ENCODE results near the gene CMSS1.

CMSS1 gene

DNA sequence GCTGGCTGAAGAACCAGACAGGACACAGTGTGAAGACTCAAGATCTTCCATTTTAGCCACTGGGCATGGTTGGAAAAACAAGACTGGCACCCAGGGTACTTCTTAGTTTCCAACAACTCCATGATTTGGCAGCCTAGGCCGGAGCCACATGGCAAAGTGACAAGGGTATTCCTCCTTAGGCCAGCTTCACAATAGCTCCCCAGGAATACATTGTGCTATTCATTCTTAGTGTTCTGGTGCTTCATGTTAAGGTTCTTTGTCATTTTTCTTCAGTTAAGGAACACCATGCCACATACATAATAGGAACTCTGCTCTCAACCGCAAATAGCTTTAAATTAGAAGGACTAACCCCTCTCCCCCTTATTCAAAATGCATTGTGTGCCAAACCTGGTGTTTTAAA, 304.7 kb downstream of the CMSS1 start:
- DNase-seq: no peak

- no peak for DNase-seq
These were observed 305.4 kb downstream of the CMSS1 start for GRCh38 chr3:100123112-100123511.

DNA sequence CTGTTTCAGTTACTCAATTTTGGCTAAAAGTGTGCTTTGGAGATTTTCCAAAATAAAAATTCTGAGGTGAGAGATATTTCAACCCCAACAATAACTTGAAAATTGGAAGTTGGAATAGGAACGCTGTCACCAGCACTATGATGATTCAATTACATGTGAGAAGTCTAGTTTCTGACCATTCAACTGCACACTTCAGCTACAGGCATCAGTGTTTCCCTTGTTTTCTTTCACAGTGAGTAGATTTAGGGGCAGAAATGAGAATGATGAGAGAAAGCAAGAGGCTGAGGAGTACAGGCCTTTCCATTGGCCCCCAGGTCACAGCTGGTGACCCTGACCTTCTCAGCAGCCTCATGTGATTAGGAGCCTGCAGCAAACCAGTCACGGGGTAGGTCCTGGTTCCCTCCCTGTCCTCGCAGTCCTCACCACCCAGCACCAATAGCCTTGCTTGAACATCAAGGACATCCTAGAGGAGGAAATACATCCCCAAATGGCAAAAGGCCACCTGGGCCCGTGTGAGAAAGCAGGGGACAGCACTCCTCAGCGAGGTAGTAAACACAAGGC, 306.6 kb downstream of the CMSS1 start:
- no peak for DNase-seq

- DNase-seq: no peak
These were observed 307.7 kb downstream of the CMSS1 start for GRCh38 chr3:100125161-100125938.

- DNase-seq: no peak
These were observed 310.1 kb downstream of the CMSS1 start for GRCh38 chr3:100127792-100128191.

DNA sequence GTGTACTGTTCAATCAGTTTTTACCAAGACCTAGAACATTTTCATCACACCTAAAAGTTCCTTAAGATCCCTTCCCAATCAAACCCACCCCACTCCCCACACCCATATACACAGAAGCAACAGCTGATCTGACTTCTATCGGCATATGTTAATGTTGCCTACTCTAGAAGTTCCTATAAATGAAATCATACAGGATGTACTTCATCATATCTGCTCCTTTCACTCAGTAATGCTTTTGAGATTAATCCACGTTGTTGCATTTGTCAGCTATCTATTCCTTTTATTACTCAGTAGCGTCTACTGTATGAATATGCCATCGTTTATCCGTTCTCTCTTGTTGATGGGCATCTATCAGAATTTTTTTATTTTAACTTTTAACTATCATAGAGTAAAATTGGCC, 310.9 kb downstream of the CMSS1 start:
- DNase-seq: no peak

DNA sequence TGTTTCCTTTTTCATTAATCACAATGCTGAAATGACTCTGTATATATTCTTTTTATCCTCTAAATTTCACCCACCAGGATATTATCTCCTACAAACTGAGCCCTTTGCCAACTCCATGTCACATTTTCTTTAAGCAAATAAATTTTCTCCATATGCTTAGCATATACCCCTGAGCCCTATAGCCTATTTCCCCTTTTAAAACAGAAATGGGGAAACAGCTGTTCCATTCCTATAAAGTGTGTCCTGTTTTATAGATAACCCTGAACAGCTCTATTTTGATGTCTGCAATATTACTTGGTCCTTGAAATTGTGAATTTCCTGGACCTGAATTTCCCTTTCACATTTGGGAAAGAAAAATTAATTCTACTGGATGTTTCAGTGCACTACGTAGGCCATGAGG, 312.3 kb downstream of the CMSS1 start:
- DNase-seq: no peak

DNA sequence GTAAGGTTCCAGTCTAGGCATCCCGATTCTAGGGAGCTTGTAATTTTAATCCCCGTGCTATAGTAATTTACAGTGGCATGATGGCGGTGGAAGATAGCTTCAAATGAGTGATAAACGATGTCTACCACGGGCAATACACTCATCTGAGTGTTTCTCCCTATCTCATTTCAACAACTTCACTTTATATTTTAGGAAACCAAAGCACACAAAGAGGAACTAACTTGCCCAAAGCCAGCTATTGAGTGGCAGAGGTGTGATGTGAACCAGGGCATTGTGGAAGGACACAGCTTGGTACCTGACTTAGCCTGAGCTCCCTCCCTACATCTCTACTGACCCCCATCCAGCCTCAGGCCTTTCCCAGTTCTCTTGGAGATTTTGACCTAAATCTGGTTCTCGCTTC, 313.6 kb downstream of the CMSS1 start:
- DNase-seq: no peak

- DNase-seq: no peak
These were observed 319.3 kb downstream of the CMSS1 start for GRCh38 chr3:100136921-100137320.

GRCh38 chr3:100140976-100141375, 323.3 kb downstream of the CMSS1 start:
- no peak for DNase-seq

GRCh38 chr3:100141586-100141985, 323.9 kb downstream of the CMSS1 start:
- no peak for DNase-seq

DNA sequence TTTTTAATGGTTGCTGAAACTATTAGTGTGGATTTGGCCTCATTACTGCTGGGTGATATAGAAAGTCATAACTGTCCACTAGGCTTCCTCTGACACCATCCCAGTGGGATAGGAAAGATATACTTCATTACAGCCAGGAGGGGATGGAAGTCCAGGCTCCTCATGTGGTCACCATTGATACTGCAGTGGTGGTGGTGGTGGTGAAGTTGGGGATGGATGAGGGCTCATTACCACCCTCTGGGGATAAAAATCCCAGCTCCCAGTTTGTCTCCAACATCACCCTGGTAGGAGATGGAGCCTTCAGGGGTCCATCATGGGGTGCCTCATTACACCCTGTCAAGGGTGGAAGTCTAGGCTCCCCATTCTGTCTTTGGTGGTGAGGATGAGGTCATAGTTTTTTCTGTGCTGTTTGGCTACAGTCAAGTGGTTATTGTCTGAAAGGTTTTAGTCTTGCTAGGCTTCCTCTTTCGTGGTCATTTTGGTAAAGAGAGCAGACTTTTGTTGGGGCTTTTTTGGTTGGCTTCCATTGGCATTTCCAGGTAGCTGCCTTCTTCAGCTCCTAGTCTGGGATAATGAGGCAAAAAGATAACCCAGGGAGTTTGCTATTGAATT, 326.7 kb downstream of the CMSS1 start:
- DNase-seq: no peak

- no peak for DNase-seq
These were observed 331.5 kb downstream of the CMSS1 start for GRCh38 chr3:100149130-100149529.

DNA sequence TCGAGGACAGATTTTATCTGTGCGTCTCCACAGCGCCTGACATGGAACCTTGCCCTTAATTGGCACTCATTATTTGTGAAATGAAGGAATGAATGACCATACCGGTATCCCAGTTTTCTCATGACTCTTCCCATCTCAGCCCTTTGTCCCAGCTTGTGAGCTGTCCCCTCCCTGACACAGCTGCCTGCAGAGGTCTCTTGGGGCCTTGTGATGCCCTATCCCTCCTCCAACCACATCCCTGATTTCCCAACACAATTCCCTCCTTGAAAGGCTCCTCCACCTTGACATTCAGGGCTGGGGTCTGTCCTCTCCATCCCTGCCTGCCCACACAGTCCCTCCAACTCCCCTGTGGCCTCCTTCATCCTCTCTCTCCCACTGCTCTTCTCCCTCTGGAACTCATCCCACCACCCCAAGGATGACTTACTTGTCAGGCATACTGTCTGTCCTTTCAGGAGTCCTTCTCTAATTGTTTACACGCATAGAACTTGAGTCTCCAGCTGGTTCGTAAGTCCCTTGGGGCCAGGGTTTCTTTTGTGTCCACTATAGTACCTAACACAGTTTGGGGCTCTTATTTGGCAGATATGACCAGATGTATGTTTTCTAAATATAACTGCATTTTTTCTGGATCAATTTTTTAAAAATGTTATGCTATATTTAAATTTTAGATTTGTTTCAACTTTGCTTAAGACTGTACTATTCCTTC, 332.2 kb downstream of the CMSS1 start:
- no peak for DNase-seq

DNA sequence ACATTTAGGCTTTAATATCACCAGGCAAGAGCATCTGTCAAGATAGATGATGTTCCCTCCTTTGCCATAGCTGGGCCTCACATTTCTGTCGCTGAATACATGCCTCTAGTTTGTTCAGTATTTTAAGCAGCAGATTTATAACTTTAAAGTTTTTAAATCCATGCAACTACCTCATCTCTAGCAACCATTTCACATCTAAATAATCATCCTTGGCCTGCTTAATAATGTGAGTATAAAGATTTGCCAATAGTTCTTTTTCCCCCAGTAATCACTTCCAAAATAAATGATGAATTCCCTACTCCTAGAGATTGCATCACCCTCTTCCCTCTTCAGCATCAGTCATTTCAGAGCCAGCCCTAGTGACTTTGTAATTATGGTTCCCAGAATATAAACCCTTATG, 332.8 kb downstream of the CMSS1 start:
- no peak for DNase-seq

- no peak for DNase-seq
These were observed 333.5 kb downstream of the CMSS1 start for GRCh38 chr3:100151024-100151707.

DNA sequence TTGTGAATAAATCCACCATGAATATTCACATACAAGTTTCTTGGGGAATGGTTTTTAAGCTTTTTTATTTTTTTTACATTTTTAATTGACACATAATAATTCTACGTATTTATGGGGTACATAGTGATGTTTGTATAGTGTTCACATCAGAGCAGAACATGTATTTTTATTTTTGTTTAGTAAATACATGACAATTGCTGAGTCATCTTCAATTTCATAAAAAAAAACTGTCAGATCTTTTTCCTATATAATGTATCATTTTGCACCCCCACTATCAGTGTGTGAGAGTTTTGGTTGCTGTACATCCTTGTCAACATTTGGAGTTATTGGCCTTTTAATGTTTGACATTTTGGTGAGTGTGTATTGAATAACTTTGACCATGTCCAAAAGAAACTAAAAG, 336.5 kb downstream of the CMSS1 start:
- no peak for DNase-seq

DNA sequence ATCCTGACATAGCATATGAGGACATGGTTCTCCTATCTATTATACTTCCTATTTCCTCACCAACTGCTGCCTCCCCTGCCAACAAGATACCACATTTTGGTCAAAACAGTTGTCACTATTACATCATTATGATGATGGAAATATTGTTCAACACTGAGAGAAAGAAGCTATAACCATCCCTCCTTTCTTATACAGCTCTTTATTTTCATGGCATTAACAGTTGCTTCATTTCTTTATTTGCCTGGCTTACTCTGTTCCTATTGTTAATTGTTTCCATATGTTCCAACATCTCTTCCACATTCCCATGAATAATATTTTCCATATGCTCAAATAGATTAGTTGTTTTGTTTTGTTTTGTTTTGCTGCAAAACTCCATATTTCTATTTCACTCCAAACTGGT, 337.5 kb downstream of the CMSS1 start:
- DNase-seq: no peak

- DNase-seq: no peak
These were observed 337.9 kb downstream of the CMSS1 start for GRCh38 chr3:100155590-100155989.

DNA sequence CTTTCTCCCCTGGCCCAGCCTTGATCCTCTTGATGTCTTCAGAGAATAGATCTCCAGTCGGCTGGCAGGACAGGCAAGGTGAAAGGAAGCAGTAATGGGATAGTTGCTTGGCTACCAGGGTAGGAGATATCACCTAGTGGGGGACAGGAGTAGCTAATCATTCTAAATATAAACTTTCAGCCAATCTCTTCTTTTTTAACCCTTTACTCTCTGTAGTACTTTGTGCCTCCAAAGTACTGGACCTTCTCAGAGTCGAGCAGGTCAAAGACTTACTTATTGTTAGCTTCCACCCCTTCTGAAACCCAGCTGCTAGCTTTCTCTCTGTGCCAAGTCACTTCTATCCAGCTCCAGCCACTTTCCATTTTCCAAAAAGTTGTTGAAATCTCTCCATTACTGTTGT, 340.0 kb downstream of the CMSS1 start:
- no peak for DNase-seq

GRCh38 chr3:100158918-100159330, 341.3 kb downstream of the CMSS1 start:
- DNase-seq: no peak

- no peak for DNase-seq
These were observed 341.9 kb downstream of the CMSS1 start for GRCh38 chr3:100159331-100160153.
